Astrocyte (in vitro differentiated cells and primary cell): Measurements from ENCODE around the gene SLCO4A1. TPM values are rescaled to one million over a fixed set of nuclear protein-coding genes. Genes with fewer than 3 reads are reported as not detected.

ENCODE experiments used
- DNase-seq: peaks from one replicate; pipeline ENCODE4 v3.0.0-alpha.2; 2010; ENCODE audit warnings: low read depth
- FAIRE-seq: peaks from 2 replicates; lab custom pipeline; 2011; peaks lifted over from hg19 to GRCh38; lab: Jason Lieb, UNC
- H2AFZ ChIP-seq: 2 replicates; pipeline ENCODE4 v1.6.0; 2012; ENCODE audit warnings: low read depth, low read length, inconsistent platforms
- H3K27ac ChIP-seq: 2 replicates; pipeline ENCODE4 v1.5.1; 2011; ENCODE audit warnings: low read depth, low read length, inconsistent platforms
- H3K27me3 ChIP-seq: 2 replicates; pipeline ENCODE4 v1.6.0; 2011; ENCODE audit warnings: low read length, inconsistent platforms; ENCODE audit not compliant: insufficient read depth
- H3K36me3 ChIP-seq: 2 replicates; pipeline ENCODE4 v1.5.1; 2011; ENCODE audit warnings: low read length, inconsistent platforms; ENCODE audit not compliant: insufficient read depth
- H3K4me1 ChIP-seq: 2 replicates; pipeline ENCODE4 v1.5.1; 2011; ENCODE audit warnings: low read length, inconsistent platforms; ENCODE audit not compliant: insufficient read depth
- H3K4me2 ChIP-seq: 2 replicates; pipeline ENCODE4 v1.6.0; 2012; ENCODE audit warnings: low read length, inconsistent platforms
- H3K4me3 ChIP-seq: 2 replicates; pipeline ENCODE4 v1.5.1; 2011; ENCODE audit warnings: low read depth, mild to moderate bottlenecking, low read length, inconsistent platforms; ENCODE audit not compliant: insufficient read depth
- H3K79me2 ChIP-seq: 2 replicates; pipeline ENCODE4 v1.6.0; 2012; ENCODE audit warnings: mild to moderate bottlenecking, low read length, inconsistent platforms; ENCODE audit not compliant: insufficient read depth
- H3K9ac ChIP-seq: 2 replicates; pipeline ENCODE4 v1.6.0; 2012; ENCODE audit warnings: mild to moderate bottlenecking, low read length, inconsistent platforms
- H3K9me3 ChIP-seq: 2 replicates; pipeline ENCODE4 v1.5.1; 2012; ENCODE audit warnings: low read depth, mild to moderate bottlenecking, low read length, inconsistent platforms; ENCODE audit not compliant: insufficient read depth
- H4K20me1 ChIP-seq: 2 replicates; pipeline ENCODE4 v1.6.0; 2012; ENCODE audit warnings: low read length, inconsistent platforms; ENCODE audit not compliant: insufficient read depth
- H3K27ac Mint-ChIP-seq: one replicate; pipeline ENCODE4 v1.8.0; 2021; ENCODE audit warnings: mild to moderate bottlenecking, mixed read lengths; ENCODE audit not compliant: unreplicated experiment
- H3K27me3 Mint-ChIP-seq: one replicate; pipeline ENCODE4 v1.8.0; 2021; ENCODE audit warnings: low read depth, mixed read lengths; ENCODE audit not compliant: unreplicated experiment
- H3K36me3 Mint-ChIP-seq: one replicate; pipeline ENCODE4 v1.8.0; 2021; ENCODE audit warnings: low read depth, mixed read lengths; ENCODE audit not compliant: unreplicated experiment
- H3K4me1 Mint-ChIP-seq: one replicate; pipeline ENCODE4 v1.8.0; 2021; ENCODE audit warnings: low read depth, mixed read lengths; ENCODE audit not compliant: unreplicated experiment
- H3K4me3 Mint-ChIP-seq: one replicate; pipeline ENCODE4 v1.8.0; 2021; ENCODE audit warnings: mild to moderate bottlenecking, moderate library complexity, mixed read lengths; ENCODE audit not compliant: unreplicated experiment
- H3K9me3 Mint-ChIP-seq: one replicate; pipeline ENCODE4 v1.8.0; 2021; ENCODE audit warnings: mild to moderate bottlenecking, mixed read lengths; ENCODE audit not compliant: unreplicated experiment
- EZH2 ChIP-seq: IDR thresholded peaks from 2 replicates; pipeline ENCODE4 v1.6.1; 2012; ENCODE audit warnings: mild to moderate bottlenecking, low read length, inconsistent platforms; ENCODE audit not compliant: insufficient read depth
- total RNA-seq: library from RNA; stranded (reverse); gene quantifications from 2 replicates; pipeline ENCODE4 v1.2.1, GENCODE V29; 2021
- TF ChIP-seq, protein P1 (sequence below): IDR thresholded peaks from 2 replicates; pipeline ENCODE4 v1.5.1; 2011; ENCODE audit warnings: low read depth, mild to moderate bottlenecking, inconsistent platforms, low read length, moderate library complexity; ENCODE audit not compliant: insufficient read depth

Gene SLCO4A1
- total RNA-seq, 1 donor from 2014 or later: 0.43 TPM

DNA sequence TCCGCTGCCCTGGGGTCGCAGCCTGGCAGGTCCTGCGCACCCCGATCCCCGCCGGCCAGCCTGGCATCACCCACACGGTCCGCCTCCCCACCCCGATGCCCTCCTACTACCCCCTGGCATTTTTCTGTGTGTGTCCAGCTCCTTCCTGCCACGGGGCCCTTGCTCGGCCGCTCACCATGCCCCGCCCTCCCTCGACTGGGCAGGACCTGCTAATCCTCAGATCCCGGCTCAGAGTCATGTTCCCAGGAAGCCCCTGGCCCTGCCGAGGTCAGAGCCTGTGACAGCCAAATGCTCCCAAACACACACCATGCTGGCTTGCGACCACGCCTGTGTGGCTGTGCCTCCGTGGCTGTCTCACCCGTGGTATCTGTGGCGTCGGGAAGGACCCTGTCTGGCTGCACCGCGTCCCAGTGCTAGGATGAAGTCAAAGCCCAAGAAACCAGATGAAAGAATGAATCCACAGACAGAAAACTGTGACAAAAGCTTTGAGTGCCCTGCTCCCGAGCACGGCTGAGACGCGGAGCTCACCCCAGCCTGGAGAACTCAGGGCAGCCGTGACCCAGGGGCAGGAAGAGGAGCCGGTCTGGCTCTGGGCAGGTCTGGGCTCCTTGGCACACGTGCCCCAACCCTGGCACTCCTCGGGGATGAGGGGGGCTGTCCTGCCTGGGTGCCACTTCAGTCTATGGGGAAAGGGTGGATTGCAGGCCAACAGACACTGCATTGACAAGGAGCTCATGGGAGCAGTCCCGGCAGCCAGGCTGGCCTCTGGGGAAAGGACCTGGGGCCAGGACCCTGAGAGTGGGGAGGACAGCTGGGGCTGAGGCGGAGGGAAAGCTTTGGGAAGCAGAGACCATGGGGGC, 20.8 kb upstream of the SLCO4A1 start:
- no peak for FAIRE-seq
- TF ChIP-seq, protein P1, sequence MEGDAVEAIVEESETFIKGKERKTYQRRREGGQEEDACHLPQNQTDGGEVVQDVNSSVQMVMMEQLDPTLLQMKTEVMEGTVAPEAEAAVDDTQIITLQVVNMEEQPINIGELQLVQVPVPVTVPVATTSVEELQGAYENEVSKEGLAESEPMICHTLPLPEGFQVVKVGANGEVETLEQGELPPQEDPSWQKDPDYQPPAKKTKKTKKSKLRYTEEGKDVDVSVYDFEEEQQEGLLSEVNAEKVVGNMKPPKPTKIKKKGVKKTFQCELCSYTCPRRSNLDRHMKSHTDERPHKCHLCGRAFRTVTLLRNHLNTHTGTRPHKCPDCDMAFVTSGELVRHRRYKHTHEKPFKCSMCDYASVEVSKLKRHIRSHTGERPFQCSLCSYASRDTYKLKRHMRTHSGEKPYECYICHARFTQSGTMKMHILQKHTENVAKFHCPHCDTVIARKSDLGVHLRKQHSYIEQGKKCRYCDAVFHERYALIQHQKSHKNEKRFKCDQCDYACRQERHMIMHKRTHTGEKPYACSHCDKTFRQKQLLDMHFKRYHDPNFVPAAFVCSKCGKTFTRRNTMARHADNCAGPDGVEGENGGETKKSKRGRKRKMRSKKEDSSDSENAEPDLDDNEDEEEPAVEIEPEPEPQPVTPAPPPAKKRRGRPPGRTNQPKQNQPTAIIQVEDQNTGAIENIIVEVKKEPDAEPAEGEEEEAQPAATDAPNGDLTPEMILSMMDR: no peak
- TF ChIP-seq EZH2: no peak
- H3K4me1 Mint-ChIP-seq: peaks cover 13% of the 10 kb centered on the region
- no peaks in the 10 kb centered on the region for H3K9me3 Mint-ChIP-seq
- Histone ChIP-seq H3K9me3 (no peaks in the 10 kb centered on the region), H3K9ac (no peak overlapping the region), H3K27me3 (peaks cover 2% of the 10 kb centered on the region), H3K27ac (no peak overlapping the region), H3K4me1 (peaks cover 23% of the 10 kb centered on the region), H3K36me3 (no peaks in the 10 kb centered on the region), H3K79me2 (no peaks in the 10 kb centered on the region), H3K4me3 (no peak overlapping the region), H2AFZ (no peak overlapping the region), H3K4me2 (no peak overlapping the region), H4K20me1 (no peaks in the 10 kb centered on the region)
- peaks cover 3% of the 10 kb centered on the region for H3K27me3 Mint-ChIP-seq
- DNase-seq: no peak
- H3K27ac Mint-ChIP-seq: no peak overlapping the region
- H3K36me3 Mint-ChIP-seq: no peaks in the 10 kb centered on the region
- H3K4me3 Mint-ChIP-seq: no peak overlapping the region

DNA sequence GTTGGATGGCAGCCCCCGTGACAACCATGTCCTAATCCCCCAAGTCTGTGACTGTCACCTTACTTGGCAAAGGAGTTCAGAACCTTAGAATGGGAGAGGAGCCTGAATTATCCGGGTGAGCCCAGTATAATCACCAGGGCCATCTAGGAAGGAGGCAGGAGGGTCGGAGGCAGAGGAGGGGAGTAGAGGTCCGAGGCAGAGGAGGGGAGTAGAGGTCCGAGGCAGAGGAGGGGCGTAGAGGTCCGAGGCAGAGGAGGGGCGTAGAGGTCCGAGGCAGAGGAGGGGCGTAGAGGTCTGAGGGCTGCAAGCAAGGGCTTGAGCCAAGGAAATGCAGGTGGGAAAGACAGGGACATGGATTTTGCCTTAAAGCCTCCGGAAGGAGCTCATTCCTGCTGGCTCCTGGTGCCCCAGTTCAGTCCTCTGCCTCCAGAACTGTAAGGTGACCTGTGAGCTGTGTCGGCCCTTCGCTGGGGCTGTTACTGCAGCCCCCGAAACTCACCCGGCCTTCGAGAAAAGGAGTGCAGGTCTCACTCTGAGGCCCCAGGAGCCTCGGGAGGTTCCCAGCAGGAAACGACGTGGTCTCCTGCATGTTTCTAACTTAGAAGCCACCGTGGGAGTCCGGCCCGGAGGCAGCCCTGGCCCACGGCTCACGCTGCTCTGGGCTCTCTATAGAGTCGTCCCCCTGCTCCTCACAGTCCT, 20.0 kb upstream of the SLCO4A1 start:
- H3K27ac ChIP-seq: no peak overlapping the region
- H3K27me3 Mint-ChIP-seq: peaks cover 3% of the 10 kb centered on the region
- FAIRE-seq: no peak

More for the DNA sequence above, 20.0 kb upstream of the SLCO4A1 start:
- Histone ChIP-seq H3K9ac (no peak overlapping the region), H3K4me1 (peaks cover 23% of the 10 kb centered on the region), H3K4me2 (no peak overlapping the region), H2AFZ (no peak overlapping the region), H4K20me1 (no peaks in the 10 kb centered on the region), H3K79me2 (no peaks in the 10 kb centered on the region), H3K9me3 (no peaks in the 10 kb centered on the region), H3K27me3 (peaks cover 2% of the 10 kb centered on the region), H3K36me3 (no peaks in the 10 kb centered on the region), H3K4me3 (no peak overlapping the region)
- no peak for DNase-seq
- TF ChIP-seq, protein P1: no peak
- TF ChIP-seq EZH2: no peak
- Mint-ChIP-seq H3K4me1 (peaks cover 13% of the 10 kb centered on the region), H3K4me3 (no peak overlapping the region), H3K27ac (no peak overlapping the region), H3K36me3 (no peaks in the 10 kb centered on the region), H3K9me3 (no peaks in the 10 kb centered on the region)
